Liver (tissue), 9 donors: ENCODE results near the gene MAMDC4. TPM values are rescaled to one million over a fixed set of nuclear protein-coding genes. Genes with fewer than 3 reads are reported as not detected.

ENCODE experiments used
- DNase-seq: peaks from one replicate; pipeline ENCODE4 v3.0.0-alpha.2; 2017; ENCODE audit warnings: low spot score
- H3K27ac ChIP-seq, 2 donors: one replicate each; pipeline ENCODE4 v1.7.0; 2013; ENCODE audit warnings: inconsistent platforms in 2 of 2, low read length in 2 of 2, control low read depth in 1 of 2, low read depth in 1 of 2, mild to moderate bottlenecking in 1 of 2
- H3K27me3 ChIP-seq, 4 donors: one replicate each; pipeline versions ENCODE4 v1.6.1 to v1.7.0; 2013; ENCODE audit warnings: low read length in 3 of 4, inconsistent platforms in 1 of 4, mild to moderate bottlenecking in 1 of 4, moderate library complexity in 1 of 4; ENCODE audit not compliant: control insufficient read depth in 4 of 4, insufficient read depth in 4 of 4
- H3K36me3 ChIP-seq, 4 donors: one replicate each; pipeline versions ENCODE4 v1.6.1 to v1.7.0; 2013; ENCODE audit warnings: low read length in 3 of 4, mild to moderate bottlenecking in 3 of 4, low read depth in 1 of 4, moderate library complexity in 1 of 4; ENCODE audit not compliant: control insufficient read depth in 4 of 4, insufficient read depth in 3 of 4
- H3K4me1 ChIP-seq, 4 donors: one replicate each; pipeline versions ENCODE4 v1.6.1 to v1.7.0; 2013; ENCODE audit warnings: low read length in 3 of 4, mild to moderate bottlenecking in 3 of 4, moderate library complexity in 1 of 4; ENCODE audit not compliant: control insufficient read depth in 4 of 4, insufficient read depth in 4 of 4
- H3K4me3 ChIP-seq, 3 donors: one replicate each; pipeline versions ENCODE4 v1.6.1 to v1.7.0; 2013; ENCODE audit warnings: low read length in 3 of 3, control low read depth in 1 of 3, low read depth in 1 of 3, mild to moderate bottlenecking in 1 of 3
- H3K9ac ChIP-seq, 2 donors: one replicate each; pipeline ENCODE4 v1.7.0; 2013; ENCODE audit warnings: low read length in 2 of 2, mild to moderate bottlenecking in 2 of 2, moderate library complexity in 2 of 2, control low read depth in 1 of 2, low read depth in 1 of 2
- H3K9me3 ChIP-seq, 4 donors: one replicate each; pipeline versions ENCODE4 v1.6.1 to v1.7.0; 2013; ENCODE audit warnings: low read length in 3 of 4; ENCODE audit not compliant: control insufficient read depth in 4 of 4
- EGR1 ChIP-seq, 2 donors: IDR thresholded peaks; 2 replicates each; pipeline ENCODE4 v1.6.1; 2016 to 2018; ENCODE audit warnings: antibody characterized with exemption in 2 of 2, low read depth in 2 of 2
- FOXA1 ChIP-seq: IDR thresholded peaks from 2 replicates; pipeline ENCODE4 v1.6.1; 2016; ENCODE audit warnings: antibody characterized with exemption
- FOXA2 ChIP-seq: IDR thresholded peaks from 2 replicates; pipeline ENCODE4 v1.6.1; 2016; ENCODE audit warnings: antibody characterized with exemption
- GABPA ChIP-seq, 2 donors: IDR thresholded peaks in 1 of 2; conservative IDR thresholded peaks in 1 of 2; 2 replicates each; pipeline ENCODE4 v1.6.1; 2016; ENCODE audit warnings: antibody characterized with exemption in 2 of 2, mild to moderate bottlenecking in 1 of 2, moderate library complexity in 1 of 2
- HNF4A ChIP-seq, 2 donors: conservative IDR thresholded peaks; 2 replicates each; pipeline ENCODE4 v1.6.1; 2016; ENCODE audit warnings: antibody characterized with exemption in 2 of 2, mild to moderate bottlenecking in 2 of 2
- JUND ChIP-seq, 2 donors: IDR thresholded peaks; 2 replicates each; pipeline ENCODE4 v1.6.1; 2016; ENCODE audit warnings: antibody characterized with exemption in 2 of 2
- RAD21 ChIP-seq, 2 donors: IDR thresholded peaks; 2 replicates each; pipeline ENCODE4 v1.6.1; 2016; ENCODE audit warnings: antibody characterized with exemption in 2 of 2, mild to moderate bottlenecking in 2 of 2
- YY1 ChIP-seq: IDR thresholded peaks from 2 replicates; pipeline ENCODE4 v1.6.1; 2016; ENCODE audit warnings: antibody characterized with exemption, mild to moderate bottlenecking
- WGBS: extraction: QIAGEN DNeasy Blood & Tissue Kit; methylation state at CpG from one replicate; pipeline ENCODE4 v1.1.7; 2013; 5-methylcytosine and 5-hydroxymethylcytosine counted together
- polyA plus RNA-seq, 2 donors: library from polyadenylated mRNA; stranded (reverse) in 1 of 2; unstranded in 1 of 2; fragments of 200-250 nt in 1 of 2; fragments of >200 nt in 1 of 2; fragmentation: Nextera tagmentation in 1 of 2; extraction: Ambion mirVana in 1 of 2; gene quantifications; one replicate each; pipeline versions ENCODE4 v1.2.1 to v1.2.3, GENCODE V29; 2013 to 2015
- total RNA-seq, 2 donors: library from RNA; depleted of rRNA; stranded (reverse); fragments of >200 nt; gene quantifications; one replicate each; pipeline ENCODE4 v1.2.3, GENCODE V29; 2014
- TF ChIP-seq, protein P1 (sequence below): IDR thresholded peaks from 2 replicates; pipeline ENCODE4 v1.6.1; 2016; ENCODE audit warnings: antibody characterized with exemption
- TF ChIP-seq, protein P2 (sequence below): IDR thresholded peaks from 2 replicates; pipeline ENCODE4 v1.6.1; 2016; ENCODE audit warnings: antibody characterized with exemption
- TF ChIP-seq, protein P3 (sequence below): IDR thresholded peaks from 2 replicates; pipeline ENCODE4 v1.6.1; 2016; ENCODE audit warnings: antibody characterized with exemption, mild to moderate bottlenecking
- TF ChIP-seq, protein P4 (sequence below): IDR thresholded peaks from 2 replicates; pipeline ENCODE4 v1.6.1; 2016; ENCODE audit warnings: antibody characterized with exemption
- TF ChIP-seq, protein P5 (sequence below): fragments of 150-350 bp; IDR thresholded peaks from 2 replicates; pipeline ENCODE4 v1.5.1; 2017; ENCODE audit warnings: improper control_type of control experiment, low read depth, low read length; ENCODE audit not compliant: missing input control
- donor health status: healthy.
- donor health status: healthy.
- donor health status: healthy.
- donor health status: healthy.
- donor health status: healthy.

MAMDC4 gene
- total and polyA plus RNA-seq, 4 donors = 2.4 to 8.1 (median 3.9) TPM

DNA sequence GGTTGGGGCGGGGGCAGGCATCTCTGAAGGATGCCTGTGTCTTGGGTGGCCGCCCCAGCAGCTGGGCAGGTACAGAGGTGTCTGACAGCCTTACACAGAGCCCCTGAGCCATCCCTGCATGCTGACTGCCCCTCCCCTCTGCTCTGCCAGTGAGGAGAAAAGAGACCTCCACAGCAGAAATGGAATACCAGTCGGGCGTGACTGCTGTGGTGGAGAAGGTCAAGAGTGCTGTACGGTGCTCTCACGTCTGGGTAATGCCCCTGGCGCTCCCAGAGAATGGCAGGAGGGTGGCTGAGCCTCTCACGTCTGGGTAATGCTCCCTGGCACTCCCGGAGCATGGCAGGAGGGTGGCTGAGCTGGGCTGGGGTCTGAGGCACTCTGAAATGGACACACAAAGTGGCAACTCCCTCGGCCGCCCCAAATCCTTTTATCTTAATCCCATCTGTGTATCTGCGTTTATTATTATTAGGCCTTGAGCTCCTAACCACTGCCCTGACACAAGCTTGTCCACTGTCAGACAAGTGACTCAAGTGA, 46.9 kb upstream of the MAMDC4 start:
- WGBS = 95% methylated on average over 12 of the region's 12 CpGs
- no peak overlapping the region for H3K27ac ChIP-seq
- H3K4me1 ChIP-seq = peaks cover 7 to 37% (median 33%) of the 10 kb centered on the region in 4 donors
- no peaks in the 10 kb centered on the region for H3K36me3 ChIP-seq
- no peak overlapping the region for H3K4me3 ChIP-seq
- no peaks in the 10 kb centered on the region for H3K27me3 ChIP-seq
- no peak overlapping the region for H3K9ac ChIP-seq
- no peaks in the 10 kb centered on the region for H3K9me3 ChIP-seq
- DNase-seq = no peak
- TF ChIP-seq, protein P1, sequence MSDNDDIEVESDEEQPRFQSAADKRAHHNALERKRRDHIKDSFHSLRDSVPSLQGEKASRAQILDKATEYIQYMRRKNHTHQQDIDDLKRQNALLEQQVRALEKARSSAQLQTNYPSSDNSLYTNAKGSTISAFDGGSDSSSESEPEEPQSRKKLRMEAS = no peak
- TF ChIP-seq YY1 (no peak), FOXA1 (no peak), RAD21 (IDR thresholded peaks at IDR 0.05) (no peak), JUND (IDR thresholded peaks at IDR 0.05) (no peak)
- TF ChIP-seq, protein P2, sequence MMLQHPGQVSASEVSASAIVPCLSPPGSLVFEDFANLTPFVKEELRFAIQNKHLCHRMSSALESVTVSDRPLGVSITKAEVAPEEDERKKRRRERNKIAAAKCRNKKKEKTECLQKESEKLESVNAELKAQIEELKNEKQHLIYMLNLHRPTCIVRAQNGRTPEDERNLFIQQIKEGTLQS = no peak

DNA sequence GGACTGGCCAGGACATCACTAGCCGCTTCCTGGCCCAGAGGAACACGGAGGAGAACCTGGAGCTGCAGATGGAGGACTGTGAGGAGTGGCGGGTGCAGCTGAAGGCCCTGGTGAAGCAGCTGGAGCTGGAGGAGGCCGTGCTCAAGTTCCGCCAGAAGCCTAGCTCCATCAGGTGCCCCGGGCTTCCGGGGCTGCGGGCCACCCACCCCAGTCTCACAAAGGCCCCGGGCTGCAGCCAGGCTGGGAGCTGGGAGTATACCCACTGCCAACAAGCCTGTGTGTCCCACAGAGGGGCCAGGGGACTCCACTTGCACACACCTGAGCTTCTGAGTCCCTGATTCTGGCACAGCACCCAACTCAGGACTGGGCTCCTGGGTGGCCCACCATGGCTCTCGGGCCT, 46.1 kb upstream of the MAMDC4 start:
- Histone ChIP-seq H3K27ac (no peak overlapping the region), H3K4me3 (no peak overlapping the region), H3K4me1 (peaks cover 3 to 29% (median 25%) of the 10 kb centered on the region in 4 donors), H3K27me3 (no peaks in the 10 kb centered on the region), H3K9ac (no peak overlapping the region), H3K9me3 (no peaks in the 10 kb centered on the region), H3K36me3 (peaks cover 0 to 2% (median 0%) of the 10 kb centered on the region in 4 donors)
- 92% methylated on average over 10 of the region's 10 CpGs for WGBS
- DNase-seq = peak; percentile 31
- TF ChIP-seq, protein P3, sequence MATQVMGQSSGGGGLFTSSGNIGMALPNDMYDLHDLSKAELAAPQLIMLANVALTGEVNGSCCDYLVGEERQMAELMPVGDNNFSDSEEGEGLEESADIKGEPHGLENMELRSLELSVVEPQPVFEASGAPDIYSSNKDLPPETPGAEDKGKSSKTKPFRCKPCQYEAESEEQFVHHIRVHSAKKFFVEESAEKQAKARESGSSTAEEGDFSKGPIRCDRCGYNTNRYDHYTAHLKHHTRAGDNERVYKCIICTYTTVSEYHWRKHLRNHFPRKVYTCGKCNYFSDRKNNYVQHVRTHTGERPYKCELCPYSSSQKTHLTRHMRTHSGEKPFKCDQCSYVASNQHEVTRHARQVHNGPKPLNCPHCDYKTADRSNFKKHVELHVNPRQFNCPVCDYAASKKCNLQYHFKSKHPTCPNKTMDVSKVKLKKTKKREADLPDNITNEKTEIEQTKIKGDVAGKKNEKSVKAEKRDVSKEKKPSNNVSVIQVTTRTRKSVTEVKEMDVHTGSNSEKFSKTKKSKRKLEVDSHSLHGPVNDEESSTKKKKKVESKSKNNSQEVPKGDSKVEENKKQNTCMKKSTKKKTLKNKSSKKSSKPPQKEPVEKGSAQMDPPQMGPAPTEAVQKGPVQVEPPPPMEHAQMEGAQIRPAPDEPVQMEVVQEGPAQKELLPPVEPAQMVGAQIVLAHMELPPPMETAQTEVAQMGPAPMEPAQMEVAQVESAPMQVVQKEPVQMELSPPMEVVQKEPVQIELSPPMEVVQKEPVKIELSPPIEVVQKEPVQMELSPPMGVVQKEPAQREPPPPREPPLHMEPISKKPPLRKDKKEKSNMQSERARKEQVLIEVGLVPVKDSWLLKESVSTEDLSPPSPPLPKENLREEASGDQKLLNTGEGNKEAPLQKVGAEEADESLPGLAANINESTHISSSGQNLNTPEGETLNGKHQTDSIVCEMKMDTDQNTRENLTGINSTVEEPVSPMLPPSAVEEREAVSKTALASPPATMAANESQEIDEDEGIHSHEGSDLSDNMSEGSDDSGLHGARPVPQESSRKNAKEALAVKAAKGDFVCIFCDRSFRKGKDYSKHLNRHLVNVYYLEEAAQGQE = no peak
- TF ChIP-seq HNF4A (conservative IDR thresholded peaks at IDR 0.05) (no peak), GABPA (IDR thresholded peaks at IDR 0.05 in 1 of 2, conservative IDR thresholded peaks at IDR 0.05 in 1 of 2) (no peak), YY1 (no peak), JUND (IDR thresholded peaks at IDR 0.05) (no peak), EGR1 (IDR thresholded peaks at IDR 0.05; ENCODE audit: low read depth in 2 of 2) (no peak), FOXA2 (no peak), FOXA1 (no peak)
- TF ChIP-seq, protein P4, sequence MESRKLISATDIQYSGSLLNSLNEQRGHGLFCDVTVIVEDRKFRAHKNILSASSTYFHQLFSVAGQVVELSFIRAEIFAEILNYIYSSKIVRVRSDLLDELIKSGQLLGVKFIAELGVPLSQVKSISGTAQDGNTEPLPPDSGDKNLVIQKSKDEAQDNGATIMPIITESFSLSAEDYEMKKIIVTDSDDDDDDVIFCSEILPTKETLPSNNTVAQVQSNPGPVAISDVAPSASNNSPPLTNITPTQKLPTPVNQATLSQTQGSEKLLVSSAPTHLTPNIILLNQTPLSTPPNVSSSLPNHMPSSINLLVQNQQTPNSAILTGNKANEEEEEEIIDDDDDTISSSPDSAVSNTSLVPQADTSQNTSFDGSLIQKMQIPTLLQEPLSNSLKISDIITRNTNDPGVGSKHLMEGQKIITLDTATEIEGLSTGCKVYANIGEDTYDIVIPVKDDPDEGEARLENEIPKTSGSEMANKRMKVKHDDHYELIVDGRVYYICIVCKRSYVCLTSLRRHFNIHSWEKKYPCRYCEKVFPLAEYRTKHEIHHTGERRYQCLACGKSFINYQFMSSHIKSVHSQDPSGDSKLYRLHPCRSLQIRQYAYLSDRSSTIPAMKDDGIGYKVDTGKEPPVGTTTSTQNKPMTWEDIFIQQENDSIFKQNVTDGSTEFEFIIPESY = no peak
- TF ChIP-seq, protein P5, sequence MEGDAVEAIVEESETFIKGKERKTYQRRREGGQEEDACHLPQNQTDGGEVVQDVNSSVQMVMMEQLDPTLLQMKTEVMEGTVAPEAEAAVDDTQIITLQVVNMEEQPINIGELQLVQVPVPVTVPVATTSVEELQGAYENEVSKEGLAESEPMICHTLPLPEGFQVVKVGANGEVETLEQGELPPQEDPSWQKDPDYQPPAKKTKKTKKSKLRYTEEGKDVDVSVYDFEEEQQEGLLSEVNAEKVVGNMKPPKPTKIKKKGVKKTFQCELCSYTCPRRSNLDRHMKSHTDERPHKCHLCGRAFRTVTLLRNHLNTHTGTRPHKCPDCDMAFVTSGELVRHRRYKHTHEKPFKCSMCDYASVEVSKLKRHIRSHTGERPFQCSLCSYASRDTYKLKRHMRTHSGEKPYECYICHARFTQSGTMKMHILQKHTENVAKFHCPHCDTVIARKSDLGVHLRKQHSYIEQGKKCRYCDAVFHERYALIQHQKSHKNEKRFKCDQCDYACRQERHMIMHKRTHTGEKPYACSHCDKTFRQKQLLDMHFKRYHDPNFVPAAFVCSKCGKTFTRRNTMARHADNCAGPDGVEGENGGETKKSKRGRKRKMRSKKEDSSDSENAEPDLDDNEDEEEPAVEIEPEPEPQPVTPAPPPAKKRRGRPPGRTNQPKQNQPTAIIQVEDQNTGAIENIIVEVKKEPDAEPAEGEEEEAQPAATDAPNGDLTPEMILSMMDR = no peak
